Germinal center (tissue), 1 donor: ENCODE measurements around the gene FOXO3.

Experiments
- DNase-seq: peaks from one replicate; pipeline ENCODE4 v3.0.0; 2012; ENCODE audit warnings: mixed read lengths, low spot score

FOXO3 gene

DNA sequence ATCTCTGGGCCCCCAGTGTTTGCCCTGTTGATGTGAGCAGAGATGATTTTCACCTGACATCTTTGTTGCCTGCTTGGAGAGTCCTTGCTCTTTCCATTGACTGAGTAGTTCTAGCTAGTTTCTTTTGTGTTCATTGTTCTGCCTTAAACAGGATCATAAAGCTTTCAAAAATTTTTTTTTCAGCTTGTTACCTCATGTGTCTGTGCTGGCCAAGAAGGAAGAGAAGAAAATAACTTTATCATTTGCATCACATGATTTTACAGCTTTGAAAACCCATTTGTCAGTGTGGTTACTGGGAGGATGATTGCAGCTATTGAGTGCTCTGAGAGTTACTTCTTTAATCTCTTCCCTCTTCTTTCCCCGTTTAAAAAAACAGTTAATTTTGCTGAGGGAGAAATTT, 16.0 kb downstream of the FOXO3 start:
- no peak for DNase-seq

DNA sequence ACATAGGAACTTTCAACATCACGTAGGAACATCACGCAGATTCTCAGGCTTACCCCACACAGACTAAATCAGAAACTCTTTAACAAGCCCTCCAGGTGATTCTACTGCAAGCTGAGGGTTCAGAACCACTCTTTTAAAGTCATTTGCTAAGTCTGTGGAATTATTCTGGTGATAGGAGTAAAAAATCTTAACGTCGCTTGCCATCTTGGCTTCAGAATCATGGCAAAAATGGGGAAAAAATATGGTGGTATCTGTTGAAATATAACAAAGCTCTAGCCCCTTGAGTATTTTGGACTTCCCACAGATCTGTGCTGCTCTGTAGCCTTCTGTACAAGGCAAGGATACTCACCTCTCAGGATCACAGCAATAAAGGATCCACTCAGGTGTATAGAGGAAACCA, 17.4 kb downstream of the FOXO3 start:
- DNase-seq, result no peak

DNA sequence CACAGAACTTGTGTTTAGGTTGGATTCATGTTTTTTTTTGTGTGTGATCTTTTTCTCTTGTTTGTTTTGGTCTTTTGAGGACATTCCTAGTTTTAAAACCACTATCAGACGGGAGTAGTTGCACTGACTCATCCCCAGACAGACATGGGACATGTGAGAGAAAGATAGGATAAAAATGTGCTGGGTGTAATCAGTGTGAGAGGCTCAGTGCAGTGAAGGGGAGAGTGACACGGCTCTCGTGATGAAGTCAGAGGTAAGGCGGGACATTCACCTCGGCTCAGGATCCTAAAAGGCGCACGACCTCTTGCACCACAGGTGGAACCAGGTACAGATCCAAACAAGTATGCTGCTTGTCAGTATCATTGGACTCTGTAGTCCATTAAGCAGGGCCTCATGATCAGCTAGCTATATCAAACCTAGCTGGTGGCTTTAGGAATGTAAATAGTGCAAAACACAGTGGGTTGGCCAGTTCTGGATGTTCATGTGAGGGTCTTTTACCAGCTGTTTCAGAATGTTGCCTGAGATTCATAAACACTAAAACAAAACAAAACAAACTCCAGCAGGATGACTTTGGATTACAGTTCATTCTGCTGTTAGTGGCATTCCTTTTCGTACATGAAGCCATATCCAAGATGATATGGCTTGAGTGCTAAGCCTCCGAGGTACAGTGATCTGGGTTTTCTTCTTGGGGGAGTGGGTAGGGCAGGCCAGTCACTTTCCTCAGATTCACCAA, 18.0 kb downstream of the FOXO3 start:
- DNase-seq, result no peak

DNA sequence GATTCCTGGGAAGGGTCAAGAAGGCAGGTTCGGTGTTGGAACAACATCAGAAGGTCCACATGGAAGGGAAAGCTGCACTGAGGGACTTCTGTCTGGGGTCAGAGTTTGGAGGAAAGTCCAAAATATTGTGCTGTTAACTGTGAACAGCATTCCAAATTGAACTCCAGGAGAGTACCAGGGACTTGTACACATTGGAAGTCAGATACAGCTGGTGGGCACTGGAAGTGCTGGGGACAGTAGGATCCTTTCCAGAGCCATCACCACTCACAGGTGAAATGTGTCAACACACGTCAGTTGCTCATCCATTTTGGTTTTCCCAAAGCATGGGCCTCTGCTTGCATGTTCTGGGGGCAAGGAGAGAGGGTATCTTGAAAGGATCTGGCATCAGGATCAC, 18.6 kb downstream of the FOXO3 start:
- DNase-seq, result no peak

DNA sequence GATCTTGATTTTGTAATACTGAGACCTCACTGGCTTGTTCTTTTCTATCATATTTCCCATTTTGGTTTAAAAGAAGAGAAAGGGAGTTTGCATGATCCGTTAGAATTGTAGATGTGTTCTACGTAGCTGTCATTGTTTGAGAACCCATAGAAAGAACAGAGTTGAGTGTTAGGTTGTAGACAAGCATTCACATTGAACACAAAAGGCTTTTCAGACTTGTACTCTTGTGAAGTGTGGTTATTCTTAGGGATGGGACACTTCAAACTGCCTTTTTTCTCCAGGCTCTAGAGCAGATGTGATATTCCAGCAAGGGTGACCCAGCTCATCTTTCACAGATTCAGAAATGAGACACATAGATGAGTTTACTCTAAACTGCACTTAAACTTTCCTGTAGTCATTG, 19.9 kb downstream of the FOXO3 start:
- DNase-seq, result no peak

DNA sequence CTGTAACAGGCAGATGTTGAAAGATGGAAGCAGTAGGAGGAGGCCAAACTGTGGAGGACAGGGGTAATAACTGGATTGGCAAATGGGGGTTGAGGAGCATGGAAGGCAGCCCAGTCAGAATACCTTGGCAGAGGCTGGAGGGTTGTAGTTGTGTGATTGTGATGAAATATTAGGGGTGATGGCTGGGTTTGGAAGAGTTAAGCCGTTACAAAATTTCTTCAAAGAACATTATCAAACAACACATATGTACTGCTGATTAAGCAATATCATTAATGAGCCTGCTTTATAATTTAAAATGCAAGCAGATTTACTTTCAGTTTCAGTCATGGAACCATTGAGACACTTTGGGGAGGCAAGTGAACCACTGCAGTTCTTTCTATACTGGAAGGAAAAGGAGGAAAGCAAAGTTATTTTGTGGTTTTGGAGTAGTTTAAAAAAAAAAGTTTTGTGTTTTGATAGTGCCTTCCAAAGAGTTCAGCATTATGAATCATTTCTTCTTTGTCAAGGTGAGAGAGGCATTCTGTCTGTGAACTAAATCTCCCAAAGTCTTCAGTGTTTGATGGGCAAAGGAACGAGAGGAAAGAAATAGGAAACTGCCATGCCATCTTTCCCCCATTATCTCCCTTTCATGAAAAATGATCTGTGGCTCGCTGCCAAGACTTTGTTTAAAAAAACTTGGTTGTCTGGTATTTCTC, 20.7 kb downstream of the FOXO3 start:
- DNase-seq, result no peak

DNA sequence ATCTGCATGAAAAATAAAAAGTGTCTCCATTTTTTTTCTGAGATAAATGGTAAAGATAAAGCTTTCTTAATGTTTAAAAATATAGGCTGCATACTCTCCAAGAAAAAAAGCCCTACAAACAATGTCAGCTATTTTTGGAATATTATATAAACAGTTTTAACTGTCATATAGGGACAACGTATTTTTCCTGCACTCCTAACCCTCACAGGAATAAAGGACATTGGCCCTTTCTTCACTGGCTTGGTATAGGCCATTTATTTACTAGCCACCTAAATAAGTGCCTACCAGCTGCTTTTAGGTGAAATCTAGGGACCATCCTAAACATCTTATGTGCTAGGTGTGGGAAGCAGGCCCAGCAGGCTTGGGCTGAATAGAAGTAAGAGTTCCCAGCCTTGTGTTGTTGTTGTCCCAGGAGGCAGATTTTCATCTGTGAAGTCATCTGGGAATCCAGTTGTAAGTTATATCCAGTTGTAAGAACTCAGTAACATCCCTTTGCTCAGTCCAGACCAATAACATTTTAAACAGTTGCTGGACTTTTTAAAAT, 21.3 kb downstream of the FOXO3 start:
- DNase-seq, result no peak

DNA sequence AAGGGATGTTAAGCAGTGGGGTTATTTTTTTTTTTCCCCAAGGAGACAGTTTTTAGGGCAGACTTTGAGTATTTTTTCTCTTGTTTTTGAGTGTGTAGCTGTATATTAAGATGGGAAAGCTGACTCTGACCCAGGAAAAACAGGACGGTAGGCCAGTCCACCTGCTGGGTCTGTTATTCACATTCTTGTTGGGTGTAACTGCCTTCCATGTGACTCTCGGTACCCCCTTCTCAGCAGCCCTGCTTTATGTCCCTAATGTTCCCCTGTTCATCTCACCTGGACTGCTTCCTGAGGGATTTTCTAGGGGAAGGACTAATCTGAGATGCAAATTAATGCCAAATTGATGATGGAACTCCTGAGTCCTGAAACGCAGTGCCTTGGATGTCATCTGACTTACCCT, 21.9 kb downstream of the FOXO3 start:
- DNase-seq, result no peak

DNA sequence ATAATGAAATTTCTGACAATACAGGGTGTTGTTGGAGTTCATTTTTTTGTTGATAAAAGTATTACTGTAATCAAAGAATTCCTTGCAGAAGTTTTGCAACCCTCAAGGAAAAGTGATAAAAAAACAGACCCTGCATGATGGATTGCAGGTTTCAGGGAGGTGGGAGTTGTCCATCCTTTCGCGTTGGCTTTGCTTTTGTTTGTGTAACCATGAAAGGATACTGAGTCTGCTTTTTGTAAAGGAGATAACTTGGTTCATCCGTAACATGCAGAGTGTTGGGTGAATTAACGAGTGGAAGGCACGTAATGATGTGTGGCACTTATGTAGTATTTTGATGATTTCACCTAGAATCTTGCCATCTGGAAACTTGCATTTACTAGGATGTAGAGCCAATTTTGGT, 23.6 kb downstream of the FOXO3 start:
- no peak for DNase-seq

DNA sequence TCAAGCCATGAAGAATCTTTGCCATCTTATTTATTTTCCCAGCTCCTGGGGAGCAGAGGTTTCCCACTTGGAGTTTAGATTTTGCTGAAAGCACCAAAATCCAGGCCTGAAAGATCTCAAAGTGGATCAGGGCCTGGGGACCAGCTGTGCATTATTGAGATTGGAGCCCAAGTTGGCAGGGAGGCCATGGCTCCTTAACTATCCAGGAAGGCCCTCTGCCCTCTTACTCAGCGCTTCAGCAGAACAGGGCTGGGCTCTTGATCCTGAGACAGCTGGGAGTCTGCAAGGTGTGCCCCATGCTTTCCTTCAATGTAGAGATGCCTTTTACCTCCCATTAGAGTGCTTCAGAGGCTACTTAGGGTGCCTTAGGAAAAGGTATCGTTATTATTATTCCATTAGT, 24.6 kb downstream of the FOXO3 start:
- DNase-seq, result no peak

DNA sequence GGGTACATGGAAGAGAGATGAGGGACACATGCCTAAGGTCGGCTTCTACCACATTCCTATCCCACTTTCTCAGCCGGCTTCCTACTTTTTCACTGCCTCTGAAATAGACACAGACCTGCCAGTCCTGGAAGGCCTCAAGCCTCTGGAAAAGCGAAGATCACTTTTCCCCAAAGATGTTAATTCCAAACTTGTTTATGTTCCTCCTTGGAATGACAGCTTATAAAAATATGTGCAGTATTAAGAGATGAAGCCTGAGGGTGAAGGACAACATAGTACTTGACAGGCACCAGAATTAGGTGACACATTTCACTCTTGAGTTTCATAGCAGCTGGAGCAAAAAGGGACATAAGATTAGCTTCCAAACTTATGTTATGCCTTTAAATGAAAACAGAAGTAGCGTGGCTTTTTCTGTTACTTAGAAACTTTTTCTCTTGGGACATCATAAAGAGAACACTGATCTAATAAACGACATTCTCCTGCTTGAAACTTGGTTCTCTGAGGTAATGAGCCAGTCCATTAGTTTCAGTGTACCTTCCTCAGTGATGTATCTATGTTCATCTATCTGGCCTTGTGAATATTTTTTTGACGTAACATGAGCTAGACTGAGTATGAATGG, 25.3 kb downstream of the FOXO3 start:
- no peak for DNase-seq

DNA sequence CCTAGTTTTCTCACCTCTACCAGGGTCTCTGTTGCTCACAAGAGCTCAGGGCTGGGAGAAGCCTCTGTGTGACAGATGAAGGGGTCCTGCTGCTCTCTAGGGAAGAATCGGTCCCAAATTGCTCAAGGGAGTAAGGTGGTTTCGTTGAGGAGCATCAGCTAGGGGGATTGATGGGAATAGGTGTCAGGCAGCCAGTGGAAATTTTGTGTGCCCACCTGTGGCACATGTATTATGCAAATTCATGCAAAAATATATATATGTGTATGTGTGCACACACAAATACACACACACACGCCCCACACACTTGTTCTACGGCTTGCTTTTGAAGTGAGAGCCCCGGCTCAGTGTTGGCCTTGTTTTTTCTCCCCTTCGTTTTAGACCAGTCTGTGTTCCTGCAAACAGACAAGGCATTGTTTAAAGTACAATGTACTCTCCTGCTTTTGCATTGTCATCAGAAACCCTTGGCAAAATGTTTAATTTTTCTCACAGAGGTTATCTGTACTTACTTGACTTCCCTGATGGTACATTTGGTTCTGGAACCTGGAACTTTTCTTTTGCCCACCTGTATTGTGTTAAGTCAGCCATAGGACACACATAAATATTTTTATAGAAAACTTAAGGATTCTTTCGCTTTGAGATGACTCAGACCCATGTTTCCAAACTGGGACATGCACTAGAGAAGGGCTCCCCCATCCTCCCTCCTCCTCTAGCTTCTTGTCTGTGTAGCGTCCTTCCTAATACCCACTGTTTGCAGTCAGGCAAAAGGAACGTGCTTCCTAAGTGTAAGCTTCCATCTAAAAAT, 26.7 kb downstream of the FOXO3 start:
- no peak for DNase-seq

DNA sequence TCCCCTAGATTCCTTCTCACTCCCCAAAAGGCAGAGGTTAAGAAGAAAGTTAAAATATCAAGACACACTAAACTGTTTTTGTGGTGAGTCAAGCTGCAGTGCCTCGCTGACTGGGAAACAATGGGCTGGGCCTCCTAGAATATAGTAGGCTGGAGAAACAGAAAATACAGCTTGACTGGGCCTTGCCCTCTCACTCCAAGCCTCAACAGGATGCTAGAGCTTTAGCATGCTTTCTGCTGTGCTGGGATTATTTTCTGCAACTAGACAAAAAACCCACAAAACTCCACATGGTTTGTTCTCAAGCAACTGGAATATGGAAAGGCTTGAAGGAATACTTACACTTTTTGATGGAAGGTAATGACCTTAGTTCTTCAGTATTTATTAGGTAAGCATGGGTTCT, 27.9 kb downstream of the FOXO3 start:
- no peak for DNase-seq

DNA sequence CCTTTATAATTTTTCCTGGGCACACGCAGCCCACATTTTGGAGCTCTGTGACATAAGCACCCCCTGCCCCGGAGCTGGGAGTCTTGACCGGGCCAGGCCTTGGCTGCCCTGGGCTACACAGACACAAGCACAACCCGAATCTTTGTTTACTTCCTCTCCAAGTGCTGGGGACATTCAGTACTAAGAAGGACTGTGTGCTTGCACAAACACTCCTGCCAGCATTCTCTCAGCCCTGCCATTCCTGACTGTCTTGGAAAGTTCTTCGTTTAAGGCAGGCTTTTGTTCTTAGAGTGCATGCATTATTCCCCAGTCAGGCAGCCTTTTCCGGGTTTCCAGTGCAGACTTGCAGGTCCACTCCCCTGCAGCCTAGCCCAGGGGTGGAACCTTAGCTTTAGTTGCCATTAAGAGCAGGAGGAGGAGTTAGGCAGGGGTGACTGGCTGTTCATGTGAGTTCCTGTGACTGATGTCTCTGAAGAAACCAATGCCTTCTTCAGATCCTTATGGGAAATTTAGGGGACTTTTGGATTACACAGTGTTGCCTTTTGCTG, 28.6 kb downstream of the FOXO3 start:
- DNase-seq, result no peak

DNA sequence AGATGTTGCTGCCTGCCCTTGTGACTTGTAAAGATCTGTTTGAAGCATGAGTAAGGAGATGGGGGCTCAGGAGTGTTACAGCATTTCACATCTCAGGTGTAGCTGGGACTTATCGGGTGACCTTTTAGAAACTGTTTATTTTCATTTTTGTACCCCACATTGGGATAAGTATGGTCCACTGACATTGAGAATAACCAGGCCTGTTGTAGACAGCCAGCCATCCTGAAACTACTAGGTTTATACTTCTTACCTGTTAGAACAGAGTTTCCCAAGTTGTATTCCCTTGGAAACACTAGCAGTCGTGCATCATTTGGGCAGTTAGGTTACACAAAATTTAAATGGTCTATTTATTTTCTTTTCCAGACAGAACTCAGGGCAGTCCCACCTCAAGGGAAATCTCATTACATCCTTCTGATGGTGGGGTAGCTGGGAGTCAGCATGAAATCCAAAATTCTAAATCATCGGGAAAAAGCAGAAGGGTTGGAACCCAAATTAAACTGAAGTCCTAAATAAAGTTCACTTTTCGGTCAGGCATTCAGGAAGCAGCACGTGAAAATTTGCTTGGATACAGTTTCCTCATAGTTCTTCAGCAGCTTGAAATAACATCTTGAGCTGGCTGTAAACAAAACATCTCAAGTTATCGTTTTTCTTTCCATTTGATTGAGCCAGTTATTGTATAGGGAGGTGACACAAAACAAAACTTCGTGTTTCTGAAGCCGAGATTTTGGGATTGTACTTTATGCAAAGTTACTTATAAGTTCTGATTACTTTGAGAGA, 30.5 kb downstream of the FOXO3 start:
- DNase-seq, result no peak

DNA sequence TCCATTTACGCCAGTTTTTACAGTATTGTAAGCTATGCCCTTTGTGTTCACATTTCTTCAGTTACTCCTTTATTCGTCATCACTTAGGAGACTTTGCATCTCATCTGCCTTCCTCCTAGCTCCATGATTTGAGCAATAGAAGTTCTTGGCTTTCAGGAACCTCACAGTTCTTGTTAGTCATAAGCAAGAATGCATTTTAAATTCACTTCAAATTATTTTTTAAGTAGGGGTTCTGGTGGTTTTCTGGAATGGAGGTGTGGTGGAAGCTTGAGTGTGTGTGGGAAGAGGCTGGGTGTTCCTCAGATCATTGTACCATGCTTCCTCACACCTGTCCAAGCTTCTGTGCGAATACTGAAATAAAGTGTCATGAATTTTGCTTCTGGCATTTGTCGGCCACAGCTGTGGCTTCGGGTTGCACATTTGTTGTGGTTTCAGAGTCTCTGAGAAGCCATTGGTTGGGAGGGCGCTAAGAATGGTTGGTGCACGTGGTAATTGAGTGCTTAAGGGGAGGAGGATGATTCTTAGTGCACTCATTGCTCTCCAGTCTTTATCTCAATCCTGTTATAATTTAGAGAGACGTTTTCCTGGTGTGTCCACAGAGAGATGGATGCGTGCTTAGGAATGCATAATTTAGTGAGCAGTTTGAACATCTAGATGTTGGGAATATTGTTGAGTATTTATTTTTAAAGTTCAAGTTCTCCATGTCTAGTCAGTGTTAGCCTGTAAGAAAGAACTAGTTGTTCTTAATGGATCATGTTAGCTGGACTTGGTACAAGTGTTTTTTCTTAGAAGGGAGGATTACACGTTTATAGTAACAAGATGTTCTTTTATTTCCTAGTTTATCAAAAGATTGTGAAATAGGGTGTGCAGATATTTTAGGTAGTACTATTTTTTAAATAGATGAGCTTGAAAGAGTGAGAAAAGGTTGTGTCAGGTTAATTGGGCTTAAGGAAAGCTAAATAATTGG, 31.9 kb downstream of the FOXO3 start:
- DNase-seq, result peak; percentile 14

DNA sequence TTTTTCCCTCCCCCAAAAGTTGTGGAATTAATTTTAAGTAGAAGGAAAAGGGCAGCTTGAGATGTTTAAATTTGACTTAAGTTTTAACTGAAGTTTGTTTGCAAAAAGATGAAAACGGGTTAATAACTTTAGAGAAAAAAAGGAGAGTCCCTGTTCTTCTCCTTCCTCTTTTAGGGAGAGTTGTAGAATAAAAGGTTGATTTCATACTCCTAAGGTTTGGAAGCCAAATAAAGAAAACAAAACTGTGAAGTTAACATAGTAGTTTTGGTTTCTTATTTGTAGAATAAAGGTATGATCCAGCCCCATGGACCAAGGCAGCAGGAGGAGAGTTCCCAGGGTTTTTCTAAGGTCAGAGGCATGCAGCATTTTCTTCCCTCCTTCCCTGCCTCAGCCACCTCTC, 33.4 kb downstream of the FOXO3 start:
- no peak for DNase-seq

DNA sequence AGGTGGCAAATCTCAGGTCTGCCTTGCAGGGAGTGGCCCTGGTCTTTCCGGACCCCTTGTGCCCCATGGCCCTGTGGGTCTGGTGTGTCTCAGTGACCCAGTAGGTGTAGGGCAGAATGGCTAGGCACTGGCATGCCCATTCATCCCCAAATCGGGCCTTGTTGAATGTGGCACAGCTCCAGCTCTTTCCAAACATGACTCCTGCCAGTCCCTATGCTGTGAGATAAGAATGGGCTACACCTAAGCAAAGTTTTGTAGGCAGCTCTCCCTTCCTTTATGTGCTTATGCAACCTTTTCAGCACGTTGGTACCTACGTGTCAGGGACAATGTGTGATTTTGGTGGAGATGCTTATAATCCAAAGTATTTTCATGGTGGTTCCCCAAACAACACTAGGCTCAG, 33.9 kb downstream of the FOXO3 start:
- no peak for DNase-seq

DNA sequence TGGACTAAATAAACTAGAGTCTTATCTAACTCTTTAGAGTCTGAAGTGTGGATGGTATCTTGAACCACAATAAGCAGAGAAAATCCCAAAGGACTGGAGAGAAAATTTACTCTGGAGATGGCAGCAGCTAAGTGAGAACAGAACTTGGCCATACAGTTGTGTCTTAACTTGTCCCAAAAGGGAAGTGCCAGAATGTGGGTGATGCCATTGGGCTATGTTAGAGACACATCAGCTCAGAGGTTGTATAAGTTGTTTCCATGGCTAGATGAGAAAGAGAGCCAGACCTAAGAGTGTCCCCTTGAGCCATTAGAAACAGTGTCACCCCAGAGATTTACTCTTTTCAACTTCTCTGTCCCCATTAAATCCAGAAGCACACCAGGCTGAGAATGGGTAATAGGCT, 36.2 kb downstream of the FOXO3 start:
- no peak for DNase-seq
